ENCODE results near the gene SMCO3. TPM values are rescaled to one million over a fixed set of nuclear protein-coding genes. Genes with fewer than 3 reads are reported as not detected.

Gene SMCO3
- total RNA-seq (2014; rRNA removed; shearing (Covaris generic)), result not detected in 2 replicates
- polyA plus RNA-seq (2015; cell fraction: cytosol; rRNA removed), result not detected in 2 replicates
- polyA plus RNA-seq (2015; cell fraction: nucleus; rRNA removed), result not detected in 2 replicates

GRCh38 chr12:14814014-14814413 is at the start of gene SMCO3:
Gene SMCO3 (minus strand): TSS chr12:14814182. CDS start chr12:14806680, 7,502 bp downstream.
- no peak for DNase-seq (ENCODE audit: low read depth)

GRCh38 chr12:14860490-14860889 is 46.5 kb upstream of the SMCO3 start:
- no peak for DNase-seq (ENCODE audit: low read depth)

GRCh38 chr12:14858513-14858912 is 44.5 kb upstream of the SMCO3 start:
- DNase-seq (ENCODE audit: low read depth), result no peak

- DNase-seq (ENCODE audit: low read depth), result no peak
These were observed 40.7 kb upstream of the SMCO3 start for GRCh38 chr12:14854586-14855183.

DNA sequence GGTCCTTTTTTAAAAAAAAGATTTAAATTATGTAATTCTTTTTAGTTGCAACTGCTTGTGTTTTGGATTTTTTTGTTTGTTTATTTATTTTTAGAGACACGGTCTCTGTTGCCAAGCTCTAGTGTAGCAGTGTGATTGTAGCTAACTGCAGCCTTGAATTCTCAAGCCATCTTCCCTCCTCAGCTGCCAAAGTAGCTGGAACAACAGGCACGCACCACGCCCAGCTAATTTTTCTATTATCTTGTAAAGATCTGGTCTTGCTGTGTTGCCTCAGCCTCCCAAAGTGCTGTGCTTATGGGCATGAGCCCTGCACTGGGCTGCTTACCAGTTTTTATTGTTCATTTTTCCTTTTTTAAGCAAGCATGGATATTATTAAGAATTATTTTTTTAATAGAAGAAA is 40.0 kb upstream of the SMCO3 start:
- DNase-seq (ENCODE audit: low read depth), result no peak

GRCh38 chr12:14852880-14853279 is 38.9 kb upstream of the SMCO3 start:
- no peak for DNase-seq (ENCODE audit: low read depth)

DNA sequence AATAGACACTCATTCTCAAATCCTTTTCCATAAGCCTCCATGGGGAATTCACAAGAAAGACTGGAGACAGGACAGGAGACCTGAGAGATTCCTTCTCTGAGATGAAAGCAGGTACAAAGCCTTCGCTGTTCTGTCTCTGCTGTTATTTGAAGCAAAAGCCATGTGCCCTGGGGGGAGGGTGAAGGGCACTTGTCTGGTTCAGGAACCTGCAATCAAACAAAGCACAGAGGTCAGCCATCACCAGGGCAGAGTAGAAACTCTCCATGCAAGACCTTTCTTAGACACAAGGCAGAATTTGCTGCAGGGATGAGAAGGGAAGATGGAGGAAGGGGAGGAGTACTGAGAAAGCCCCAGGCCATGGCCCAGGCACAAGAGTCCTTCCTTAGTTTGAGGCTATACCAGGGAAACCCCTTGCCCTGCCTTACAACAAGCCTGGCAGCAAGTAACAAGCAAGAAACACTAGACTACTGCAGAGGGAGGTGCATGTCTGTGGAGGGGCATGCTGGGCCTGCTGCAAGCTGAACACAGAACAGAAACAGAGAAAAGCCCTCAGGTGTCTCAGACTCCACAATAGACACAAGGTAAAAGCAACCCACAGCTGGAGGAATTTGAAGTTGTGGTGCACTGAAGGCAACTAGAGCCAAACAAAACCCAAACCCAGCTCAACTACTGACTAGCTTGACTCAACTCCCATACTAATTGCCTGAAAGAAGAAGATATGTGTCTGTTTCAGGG is 37.1 kb upstream of the SMCO3 start:
- DNase-seq (ENCODE audit: low read depth), result no peak

DNA sequence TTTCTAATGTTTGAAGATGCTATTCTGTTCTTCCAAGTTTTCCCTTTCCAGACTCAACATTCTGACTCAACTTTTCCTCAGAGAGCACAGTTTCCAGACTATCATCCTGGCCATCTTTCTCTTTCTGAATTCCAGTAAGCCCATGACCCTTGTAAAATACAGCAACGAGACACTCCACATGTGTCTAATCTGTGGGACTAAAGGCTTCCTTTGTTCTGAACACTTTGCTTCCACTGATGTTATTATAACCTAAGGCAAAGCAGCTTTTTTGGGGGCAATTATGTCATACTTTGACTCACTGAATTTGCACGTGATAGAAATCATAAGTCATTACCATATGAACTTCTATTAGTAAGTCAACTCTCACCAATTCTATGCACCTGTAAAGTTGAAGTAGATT is 35.7 kb upstream of the SMCO3 start:
- DNase-seq (ENCODE audit: low read depth), result peak; percentile 62

- no peak for DNase-seq (ENCODE audit: low read depth)
These were observed 33.0 kb upstream of the SMCO3 start for GRCh38 chr12:14846876-14847580.

GRCh38 chr12:14846042-14846587 is 32.1 kb upstream of the SMCO3 start:
- no peak for DNase-seq (ENCODE audit: low read depth)

GRCh38 chr12:14845350-14845750 is 31.4 kb upstream of the SMCO3 start:
- peak; percentile 63 for DNase-seq (ENCODE audit: low read depth)

DNA sequence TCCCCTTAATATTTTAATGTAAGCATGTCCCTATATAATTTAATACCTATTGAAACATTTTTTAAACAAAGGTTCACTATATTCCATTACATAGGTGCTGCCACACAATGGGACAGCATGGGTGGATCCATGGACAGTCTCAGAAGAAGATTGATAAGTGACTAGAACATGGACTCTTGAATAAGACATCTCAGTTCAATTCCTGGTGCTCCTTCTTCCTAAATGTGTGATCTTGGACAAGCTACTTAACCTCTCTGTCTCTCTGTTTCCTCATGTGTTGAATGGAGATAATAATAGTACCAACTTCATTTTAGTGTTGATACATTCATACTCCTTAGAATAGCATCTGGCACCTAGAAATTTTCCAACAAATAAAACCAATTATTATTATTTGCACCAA is 30.4 kb upstream of the SMCO3 start:
- no peak for DNase-seq (ENCODE audit: low read depth)

DNA sequence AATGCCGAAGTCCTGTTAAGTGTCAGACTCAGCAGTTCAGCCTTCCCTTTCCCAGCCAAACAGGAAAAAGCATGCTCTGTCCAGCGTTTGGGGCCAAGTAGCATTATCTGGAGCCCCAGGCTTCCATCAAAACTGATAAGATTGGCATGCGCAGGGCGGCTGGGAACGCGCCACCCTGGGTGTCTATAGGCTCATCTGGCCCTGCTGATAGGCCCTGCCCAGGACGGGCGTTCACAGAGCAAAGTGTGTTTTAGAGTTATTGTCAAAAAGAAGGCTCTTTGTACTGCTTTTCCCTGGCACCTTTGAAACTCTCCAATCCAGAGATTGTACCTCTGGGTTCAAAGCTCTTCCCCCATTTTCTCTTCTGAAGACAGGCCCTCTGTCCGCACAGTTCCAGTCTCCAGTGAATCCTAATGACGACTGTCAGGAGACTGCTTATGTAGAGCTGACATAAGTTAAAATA is 29.5 kb upstream of the SMCO3 start, which contains the start of gene ART4:
ART4 (minus strand) TSS at position 102 of the 463 bp plus-strand sequence. CDS start 413 bp downstream, outside the sequence.
- no peak for DNase-seq (ENCODE audit: low read depth)

DNA sequence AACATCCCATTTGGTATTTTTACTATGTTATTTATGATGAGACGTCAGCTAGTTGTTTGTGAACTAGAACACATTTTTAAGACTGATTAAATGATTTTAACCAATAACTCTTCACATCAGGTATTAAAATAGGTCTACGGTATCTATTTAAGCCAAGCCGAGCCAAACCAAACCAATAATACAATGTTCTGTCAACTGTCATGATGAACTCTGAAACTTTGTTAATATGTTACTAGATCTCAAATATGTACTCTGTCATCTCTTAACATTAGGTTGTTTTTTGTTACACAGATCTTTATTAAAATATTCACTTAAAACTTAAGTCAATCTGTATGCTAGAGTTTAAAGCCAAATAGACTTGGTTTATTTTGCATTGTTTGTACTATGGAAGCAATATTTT is 28.3 kb upstream of the SMCO3 start:
- DNase-seq (ENCODE audit: low read depth), result no peak

DNA sequence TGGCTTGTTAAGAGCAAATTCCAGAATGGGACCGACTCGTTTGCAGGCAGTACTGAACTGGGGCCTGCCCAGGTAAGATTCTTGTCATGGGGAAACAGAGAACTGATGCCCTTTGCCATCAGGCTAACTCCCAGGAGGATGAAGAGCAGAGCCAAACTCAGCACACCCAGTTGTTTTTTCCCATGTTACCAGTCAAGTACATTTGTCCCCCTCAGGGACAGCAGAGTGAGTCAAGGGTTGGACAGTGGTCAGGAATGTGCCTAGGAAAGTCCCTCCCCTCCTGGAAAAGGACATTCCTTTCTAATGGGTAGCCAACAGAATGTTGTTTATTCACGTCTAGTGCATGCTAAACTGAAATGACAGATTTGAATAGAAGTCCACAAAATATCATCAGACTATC is 27.8 kb upstream of the SMCO3 start:
- peak; percentile 51 for DNase-seq (ENCODE audit: low read depth)

DNA sequence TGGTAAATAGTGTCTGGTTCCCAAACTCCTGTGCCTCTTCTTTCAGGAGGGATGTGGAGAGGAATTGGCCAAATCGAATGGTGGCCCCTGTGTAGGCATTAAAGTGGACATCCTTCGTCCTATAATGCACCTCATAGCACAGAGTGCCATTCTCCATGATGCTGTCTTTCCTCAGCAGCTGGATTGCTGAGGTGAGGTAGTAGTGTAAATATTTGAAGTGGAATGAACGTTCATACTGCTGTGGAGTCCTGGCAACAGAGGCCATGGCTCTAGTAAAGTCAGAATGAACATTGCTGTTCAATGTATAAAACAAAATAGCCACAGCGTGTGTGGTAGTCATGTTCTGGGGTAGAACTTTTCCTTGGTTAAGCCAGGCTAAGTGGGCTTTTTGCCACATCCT is 26.6 kb upstream of the SMCO3 start:
- DNase-seq (ENCODE audit: low read depth), result no peak

DNA sequence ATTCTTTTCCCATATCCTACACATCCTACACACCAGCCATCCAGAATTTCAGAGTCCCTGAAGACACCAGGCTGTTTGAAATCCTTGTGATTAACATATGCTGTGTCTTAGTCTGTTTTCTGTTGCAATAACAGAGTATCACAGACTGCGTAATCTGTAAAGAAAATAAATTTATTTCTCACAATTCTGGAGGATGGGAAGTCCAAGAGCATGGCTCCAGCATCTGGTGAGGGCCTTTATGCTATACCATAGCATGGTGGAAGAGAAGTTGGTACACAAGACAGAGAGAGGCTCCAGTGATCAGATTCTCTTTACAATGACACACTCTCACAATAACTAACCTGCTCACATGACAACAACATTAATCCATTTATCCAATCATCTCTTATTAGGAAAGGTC is 25.3 kb upstream of the SMCO3 start:
- no peak for DNase-seq (ENCODE audit: low read depth)

DNA sequence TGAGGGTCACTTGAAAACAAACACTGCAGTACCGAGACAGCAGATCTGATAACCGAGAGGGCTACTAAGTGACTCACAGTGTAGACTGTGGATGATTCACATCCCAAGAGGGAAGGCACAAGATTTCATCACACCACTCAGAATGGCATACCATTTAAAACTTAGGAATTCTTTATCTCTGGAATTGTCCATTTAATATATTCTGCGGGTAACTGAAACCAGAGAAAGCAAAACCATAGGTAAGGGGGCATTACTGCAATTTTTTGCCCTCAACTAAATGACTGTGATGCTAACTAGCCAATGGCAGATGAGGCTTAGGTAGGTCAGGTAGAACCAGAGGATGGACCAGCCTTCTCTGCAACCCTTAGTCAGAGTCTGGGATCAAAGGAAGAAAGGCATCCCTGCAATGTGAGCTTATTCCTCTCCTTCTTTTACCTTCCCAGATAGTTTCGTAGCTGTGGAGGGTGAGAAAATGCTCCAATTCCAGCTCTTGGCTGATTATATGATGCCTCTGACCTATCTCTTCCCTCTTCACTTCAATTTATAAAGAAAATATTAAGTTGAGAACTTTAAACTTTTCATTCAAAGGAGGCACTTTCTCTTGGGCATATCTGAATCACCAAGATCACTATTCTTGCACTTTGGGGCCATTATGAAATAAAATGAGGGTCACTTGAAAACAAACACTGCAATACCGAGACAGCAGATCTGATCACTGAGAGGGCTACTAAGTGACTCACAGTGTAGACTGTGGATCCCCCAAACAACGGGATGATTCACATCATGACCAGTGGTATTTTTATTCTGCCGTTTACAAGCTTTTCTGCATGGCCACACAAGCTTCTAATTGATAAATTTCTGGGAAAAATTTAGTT is 22.6 kb upstream of the SMCO3 start:
- peak; percentile 84 for DNase-seq (ENCODE audit: low read depth)

DNA sequence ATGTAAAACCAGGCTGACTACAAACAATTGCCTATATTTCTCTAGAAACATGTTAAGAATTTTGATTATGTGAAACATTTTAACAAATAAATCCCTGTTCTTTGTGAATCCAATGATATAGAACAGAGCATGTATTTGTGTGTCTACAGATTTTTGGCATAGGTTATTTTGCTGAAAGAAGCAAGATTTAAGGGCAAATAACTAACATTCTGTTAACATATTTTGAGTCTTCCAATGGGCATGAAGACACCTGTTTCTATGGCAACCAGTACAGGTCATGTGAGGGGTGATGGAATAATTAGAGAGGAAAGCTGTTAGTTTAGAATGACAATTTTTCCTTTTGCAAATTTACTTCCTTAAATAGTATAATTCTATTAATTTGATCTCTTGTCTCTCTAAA is 20.5 kb upstream of the SMCO3 start:
- no peak for DNase-seq (ENCODE audit: low read depth)

DNA sequence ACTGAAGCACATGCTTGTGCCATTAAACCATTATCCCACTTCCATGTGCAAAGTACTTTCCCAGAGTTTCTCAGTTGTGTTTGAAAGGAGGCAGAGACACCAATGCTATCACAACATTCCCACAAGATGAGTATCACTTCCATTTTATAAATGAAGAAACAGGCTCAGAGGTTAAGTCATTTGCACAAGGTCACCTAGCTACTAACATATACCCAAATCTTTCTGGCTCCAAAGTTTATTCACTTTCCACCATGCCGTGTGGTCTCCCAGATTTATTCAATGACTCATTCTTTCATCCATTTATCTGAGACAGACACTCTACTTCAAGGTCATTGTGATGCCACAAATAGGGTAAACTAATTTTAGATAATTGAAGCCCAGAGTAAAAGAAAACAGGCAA is 20.0 kb upstream of the SMCO3 start:
- DNase-seq (ENCODE audit: low read depth), result peak; percentile 54

- DNase-seq (ENCODE audit: low read depth), result no peak
These were observed 19.4 kb upstream of the SMCO3 start for GRCh38 chr12:14833336-14833735.
